Measurements from ENCODE around the gene PLEKHM3.

The PLEKHM3 gene

DNA sequence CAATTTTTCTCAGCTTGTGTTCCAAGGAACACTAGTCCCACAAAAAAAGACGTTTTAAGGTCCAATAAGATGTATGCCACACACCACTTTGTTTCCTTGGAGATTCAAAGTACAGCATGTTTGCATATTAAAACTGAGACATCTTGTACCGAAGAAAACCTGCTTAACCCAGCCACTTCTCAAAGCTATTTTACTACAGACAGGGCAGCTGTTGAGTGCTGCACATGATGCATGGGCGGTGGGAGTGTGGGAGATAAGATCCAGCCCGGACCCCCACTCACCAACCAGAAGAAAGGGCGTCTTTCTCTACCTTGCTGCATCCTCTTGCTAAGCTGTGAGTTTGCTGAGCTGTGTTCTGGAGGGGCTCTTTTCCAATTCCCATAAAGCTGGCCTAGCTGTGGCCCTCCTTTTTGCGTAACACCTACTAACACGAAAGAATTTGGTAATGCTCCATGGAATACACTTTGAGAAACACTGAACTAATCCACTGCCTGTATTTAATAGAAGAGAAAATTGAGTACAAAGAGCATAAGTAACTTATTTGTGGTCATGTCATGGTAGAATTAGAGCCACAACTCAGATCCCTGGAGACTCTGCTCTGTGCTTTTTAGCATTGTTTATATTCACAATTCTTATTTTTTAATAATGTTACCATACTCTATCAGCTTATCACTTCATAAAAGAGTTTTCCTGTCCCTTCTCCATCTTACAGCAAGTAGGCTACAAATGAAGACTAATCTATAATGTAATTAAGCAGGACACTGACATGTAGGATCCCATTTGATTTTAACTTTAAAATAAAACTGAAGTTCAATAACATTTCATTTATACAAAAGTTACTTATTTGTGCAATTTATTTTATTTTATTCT, 90.0 kb downstream of the PLEKHM3 start:
- ATAC-seq = no peak
- H3K4me1 Mint-ChIP-seq = peaks cover 7% of the 10 kb centered on the region
- peaks cover 12% of the 10 kb centered on the region for H3K36me3 Mint-ChIP-seq
- no peaks in the 10 kb centered on the region for H3K9me3 Mint-ChIP-seq
- H3K4me3 Mint-ChIP-seq = no peak overlapping the region
- DNase-seq (ENCODE audit: low spot score in 2 of 2) = no peak
- H3K27ac Mint-ChIP-seq = no peak overlapping the region

- H3K36me3 Mint-ChIP-seq = peaks cover 13% of the 10 kb centered on the region
- H3K9me3 Mint-ChIP-seq = no peaks in the 10 kb centered on the region
- no peak overlapping the region for H3K27ac Mint-ChIP-seq
- H3K4me1 Mint-ChIP-seq = peaks cover 7% of the 10 kb centered on the region
- H3K4me3 Mint-ChIP-seq = no peak overlapping the region
- ATAC-seq (no peak), DNase-seq (ENCODE audit: low spot score in 2 of 2) (no peak)
Measured at GRCh38 chr2:207934720-207935119, 90.6 kb downstream of the PLEKHM3 start.

DNA sequence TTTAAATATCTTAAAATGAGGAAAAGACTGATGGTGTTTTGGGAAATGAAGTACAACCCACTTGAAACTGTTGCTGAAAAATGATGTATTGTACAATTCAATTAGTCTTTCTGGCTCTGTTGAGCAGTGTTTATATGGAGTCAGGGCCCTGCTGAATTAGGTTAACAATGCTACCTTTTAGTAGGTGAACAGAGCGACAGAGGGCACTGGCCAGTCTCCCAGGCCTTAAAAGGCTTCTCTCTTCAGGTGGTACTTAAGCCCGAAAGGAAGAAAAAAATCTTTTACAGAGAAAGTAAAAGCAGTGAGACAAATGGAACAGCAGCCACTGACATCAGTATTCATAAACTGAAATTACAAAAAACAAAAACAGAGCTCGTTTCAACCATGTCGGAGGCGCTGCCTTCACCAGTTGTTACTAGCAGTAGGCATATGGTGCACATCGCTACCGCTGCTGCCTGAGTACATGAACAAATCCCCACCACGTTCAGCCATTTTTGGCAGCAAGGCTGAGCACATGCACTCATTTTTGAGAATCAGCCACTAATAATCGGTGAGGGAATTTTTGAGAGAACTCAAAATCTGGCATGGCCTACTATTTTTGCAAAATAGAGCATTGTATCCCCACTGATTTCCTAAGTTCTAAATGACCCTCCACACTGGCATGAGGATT, 91.8 kb downstream of the PLEKHM3 start:
- no peak for ATAC-seq
- no peak for DNase-seq (ENCODE audit: low spot score in 2 of 2)
- H3K9me3 Mint-ChIP-seq = no peaks in the 10 kb centered on the region
- H3K36me3 Mint-ChIP-seq = peaks cover 13% of the 10 kb centered on the region
- no peak overlapping the region for H3K4me3 Mint-ChIP-seq
- H3K4me1 Mint-ChIP-seq = no peaks in the 10 kb centered on the region
- no peak overlapping the region for H3K27ac Mint-ChIP-seq

DNA sequence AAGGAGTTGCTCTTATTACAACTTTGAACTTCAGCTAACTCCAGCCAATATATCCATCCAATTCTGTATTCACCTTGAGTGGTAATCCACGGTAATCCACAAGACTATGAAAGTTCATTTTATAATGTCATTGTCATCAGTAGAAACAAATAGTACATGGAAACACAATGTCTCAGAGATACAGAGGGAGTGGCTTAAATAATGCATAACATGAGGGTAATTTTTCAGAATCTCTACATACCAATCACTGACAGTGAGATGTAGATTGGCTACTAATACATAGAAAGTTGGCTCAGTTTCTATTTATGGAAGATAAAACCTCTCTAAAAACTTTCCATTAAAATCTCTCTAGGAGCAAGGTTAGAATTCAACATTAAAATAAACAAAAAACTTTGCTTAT, 93.2 kb downstream of the PLEKHM3 start:
- H3K27ac Mint-ChIP-seq = no peak overlapping the region
- H3K4me1 Mint-ChIP-seq = no peaks in the 10 kb centered on the region
- no peak overlapping the region for H3K4me3 Mint-ChIP-seq
- ATAC-seq (no peak), DNase-seq (ENCODE audit: low spot score in 2 of 2) (no peak)
- no peaks in the 10 kb centered on the region for H3K9me3 Mint-ChIP-seq
- peaks cover 13% of the 10 kb centered on the region for H3K36me3 Mint-ChIP-seq

DNA sequence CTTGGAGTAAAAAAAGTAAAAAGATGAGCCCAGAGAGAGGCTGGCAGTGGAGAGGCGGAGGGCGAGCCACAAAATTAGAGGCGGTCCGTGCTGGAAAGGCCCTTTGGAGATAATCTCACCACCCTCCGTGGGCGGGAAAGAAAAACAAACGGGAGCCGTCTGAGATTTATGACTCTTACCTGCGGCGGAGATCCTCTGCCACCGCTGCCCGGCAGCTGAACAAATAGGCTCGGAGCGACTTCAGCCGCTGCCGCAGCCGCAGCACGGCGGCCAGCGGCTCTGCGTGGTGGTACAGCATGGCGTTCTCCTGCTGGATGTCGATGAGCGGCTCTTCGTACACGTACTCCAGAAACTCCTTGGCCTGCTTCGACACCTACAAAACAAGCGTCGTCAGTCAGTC, 94.6 kb downstream of the PLEKHM3 start:
- no peaks in the 10 kb centered on the region for H3K9me3 Mint-ChIP-seq
- H3K4me1 Mint-ChIP-seq = no peaks in the 10 kb centered on the region
- no peak for DNase-seq (ENCODE audit: low spot score in 2 of 2)
- no peak for ATAC-seq
- peaks cover 13% of the 10 kb centered on the region for H3K36me3 Mint-ChIP-seq
- H3K4me3 Mint-ChIP-seq = no peak overlapping the region
- H3K27ac Mint-ChIP-seq = no peak overlapping the region

GRCh38 chr2:207929923-207930322, 95.4 kb downstream of the PLEKHM3 start:
- H3K4me3 Mint-ChIP-seq = no peak overlapping the region
- no peak for DNase-seq (ENCODE audit: low spot score in 2 of 2)
- H3K4me1 Mint-ChIP-seq = peaks cover under 1% of the 10 kb centered on the region
- no peaks in the 10 kb centered on the region for H3K9me3 Mint-ChIP-seq
- ATAC-seq = no peak
- no peak overlapping the region for H3K27ac Mint-ChIP-seq
- peaks cover 13% of the 10 kb centered on the region for H3K36me3 Mint-ChIP-seq

DNA sequence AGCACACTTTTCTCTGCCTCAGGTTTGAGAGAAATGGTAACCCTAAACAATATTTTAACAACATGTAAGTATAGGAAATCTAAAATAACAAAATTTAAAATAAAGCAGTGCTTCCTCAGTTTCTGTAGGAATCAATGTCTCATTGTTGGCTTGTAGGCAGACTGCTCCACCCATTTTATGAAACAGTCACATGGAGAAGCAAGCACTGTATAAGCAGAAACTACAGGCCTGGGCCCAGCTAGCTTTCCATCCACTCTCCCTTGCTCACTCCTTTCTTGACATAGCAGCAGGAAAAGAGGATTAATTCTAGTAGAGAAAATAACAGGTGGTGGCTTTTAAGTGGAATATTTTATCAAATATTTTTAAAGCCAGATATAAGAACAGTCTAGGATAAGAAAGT, 97.2 kb downstream of the PLEKHM3 start:
- H3K4me1 Mint-ChIP-seq = peaks cover 6% of the 10 kb centered on the region
- DNase-seq (ENCODE audit: low spot score in 2 of 2) = no peak
- no peak overlapping the region for H3K4me3 Mint-ChIP-seq
- no peak for ATAC-seq
- no peak overlapping the region for H3K27ac Mint-ChIP-seq
- H3K9me3 Mint-ChIP-seq = no peaks in the 10 kb centered on the region
- peaks cover 21% of the 10 kb centered on the region for H3K36me3 Mint-ChIP-seq

DNA sequence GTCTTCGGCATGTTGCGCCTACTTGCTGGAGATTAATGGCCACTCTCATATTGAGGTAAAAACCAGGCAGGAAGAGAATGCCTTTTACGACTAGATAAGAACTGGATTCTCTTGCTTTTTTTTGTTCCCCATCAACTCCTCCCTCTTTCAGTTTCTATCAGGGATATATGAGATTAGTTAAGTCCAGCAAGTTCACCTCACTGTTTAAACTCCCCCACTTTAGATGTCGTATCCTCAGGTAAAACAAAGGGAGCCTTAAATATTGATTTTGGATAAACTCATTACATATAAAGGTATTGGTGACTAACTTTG, 98.4 kb downstream of the PLEKHM3 start:
- no peak for DNase-seq (ENCODE audit: low spot score in 2 of 2)
- no peak overlapping the region for H3K27ac Mint-ChIP-seq
- no peak for ATAC-seq
- H3K36me3 Mint-ChIP-seq = peaks cover 21% of the 10 kb centered on the region
- no peak overlapping the region for H3K4me3 Mint-ChIP-seq
- no peaks in the 10 kb centered on the region for H3K9me3 Mint-ChIP-seq
- H3K4me1 Mint-ChIP-seq = peaks cover 6% of the 10 kb centered on the region

DNA sequence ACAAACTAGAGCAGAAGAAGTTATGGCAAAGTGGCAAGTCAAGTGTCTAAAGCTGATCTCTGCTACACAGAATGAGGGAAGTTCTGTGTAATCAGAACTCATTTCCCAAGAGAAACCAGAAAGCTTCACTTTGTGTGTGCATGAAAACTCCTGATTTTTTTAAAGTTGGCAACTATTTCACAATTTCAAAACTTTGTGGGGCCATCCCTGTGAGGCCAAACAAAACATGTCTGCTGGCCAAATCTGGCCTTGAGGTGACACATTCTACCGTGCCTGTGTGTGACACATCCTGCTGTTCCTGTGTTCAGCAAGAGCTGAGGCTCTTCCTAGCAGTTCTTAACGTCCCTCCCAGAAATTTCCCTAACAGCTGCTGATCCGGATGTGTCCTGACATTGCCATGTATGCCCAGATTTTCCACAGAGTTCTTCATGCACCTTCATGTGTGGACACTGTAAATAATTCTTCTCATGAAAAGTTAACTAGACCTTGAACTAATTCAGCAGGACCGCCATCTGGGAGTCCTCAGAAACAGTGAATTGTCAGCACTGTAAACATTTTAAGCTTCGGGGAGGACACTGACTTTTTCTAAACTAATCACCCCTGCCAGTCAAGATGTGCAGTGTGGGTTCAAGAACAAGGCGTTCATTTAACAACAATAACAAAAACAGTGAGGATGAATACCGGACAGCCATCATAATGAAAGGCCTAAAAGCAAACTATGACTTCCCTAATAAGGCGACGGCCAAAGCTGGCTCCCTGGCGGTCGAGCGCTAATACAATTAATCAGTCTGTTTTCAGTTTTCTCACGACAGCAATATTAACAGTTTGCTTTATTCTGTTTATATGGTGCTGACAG, 99.0 kb downstream of the PLEKHM3 start:
- no peak for DNase-seq (ENCODE audit: low spot score in 2 of 2)
- ATAC-seq = no peak
- Mint-ChIP-seq H3K27ac (no peak overlapping the region), H3K36me3 (peaks cover 19% of the 10 kb centered on the region), H3K4me3 (no peak overlapping the region), H3K9me3 (no peaks in the 10 kb centered on the region), H3K4me1 (peaks cover 6% of the 10 kb centered on the region)

- Mint-ChIP-seq H3K4me1 (peaks cover 6% of the 10 kb centered on the region), H3K36me3 (peaks cover 12% of the 10 kb centered on the region), H3K9me3 (no peaks in the 10 kb centered on the region), H3K27ac (no peak overlapping the region), H3K4me3 (no peak overlapping the region)
- ATAC-seq = no peak
- no peak for DNase-seq (ENCODE audit: low spot score in 2 of 2)
Measured at GRCh38 chr2:207925601-207926000, 99.7 kb downstream of the PLEKHM3 start.

DNA sequence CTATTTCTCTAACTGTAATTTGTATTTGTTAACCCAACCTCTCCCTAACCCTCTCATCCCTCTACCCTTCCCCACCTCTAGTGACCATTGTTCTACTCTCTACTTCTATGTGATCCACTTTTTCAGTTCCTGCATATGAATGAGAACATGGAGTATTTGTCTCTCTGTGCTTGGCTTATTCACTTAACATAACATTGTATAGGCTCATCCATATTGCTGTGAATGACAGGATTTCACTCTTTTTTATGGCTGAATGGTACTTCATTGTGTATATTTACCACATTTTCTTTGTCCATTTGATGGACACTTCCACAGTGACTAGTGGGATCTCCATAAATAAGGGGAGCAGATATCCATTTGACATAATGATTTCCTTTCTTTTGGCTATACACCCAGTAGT, 103.7 kb downstream of the PLEKHM3 start:
- H3K36me3 Mint-ChIP-seq = peaks cover 8% of the 10 kb centered on the region
- no peak overlapping the region for H3K27ac Mint-ChIP-seq
- DNase-seq (ENCODE audit: low spot score in 2 of 2) = no peak
- no peaks in the 10 kb centered on the region for H3K9me3 Mint-ChIP-seq
- ATAC-seq = no peak
- H3K4me1 Mint-ChIP-seq = peaks cover 6% of the 10 kb centered on the region
- H3K4me3 Mint-ChIP-seq = no peak overlapping the region

GRCh38 chr2:207920721-207921120, 104.6 kb downstream of the PLEKHM3 start:
- H3K9me3 Mint-ChIP-seq = no peaks in the 10 kb centered on the region
- peaks cover 8% of the 10 kb centered on the region for H3K36me3 Mint-ChIP-seq
- ATAC-seq = no peak
- no peak overlapping the region for H3K4me3 Mint-ChIP-seq
- H3K27ac Mint-ChIP-seq = no peak overlapping the region
- DNase-seq (ENCODE audit: low spot score in 2 of 2) = no peak
- H3K4me1 Mint-ChIP-seq = peaks cover 6% of the 10 kb centered on the region

- no peak overlapping the region for H3K4me3 Mint-ChIP-seq
- DNase-seq (ENCODE audit: low spot score in 2 of 2) = no peak
- no peak overlapping the region for H3K27ac Mint-ChIP-seq
- H3K4me1 Mint-ChIP-seq = peaks cover 6% of the 10 kb centered on the region
- H3K36me3 Mint-ChIP-seq = peaks cover 8% of the 10 kb centered on the region
- H3K9me3 Mint-ChIP-seq = no peaks in the 10 kb centered on the region
- ATAC-seq = no peak
Measured at GRCh38 chr2:207920321-207920720, 105.0 kb downstream of the PLEKHM3 start.

DNA sequence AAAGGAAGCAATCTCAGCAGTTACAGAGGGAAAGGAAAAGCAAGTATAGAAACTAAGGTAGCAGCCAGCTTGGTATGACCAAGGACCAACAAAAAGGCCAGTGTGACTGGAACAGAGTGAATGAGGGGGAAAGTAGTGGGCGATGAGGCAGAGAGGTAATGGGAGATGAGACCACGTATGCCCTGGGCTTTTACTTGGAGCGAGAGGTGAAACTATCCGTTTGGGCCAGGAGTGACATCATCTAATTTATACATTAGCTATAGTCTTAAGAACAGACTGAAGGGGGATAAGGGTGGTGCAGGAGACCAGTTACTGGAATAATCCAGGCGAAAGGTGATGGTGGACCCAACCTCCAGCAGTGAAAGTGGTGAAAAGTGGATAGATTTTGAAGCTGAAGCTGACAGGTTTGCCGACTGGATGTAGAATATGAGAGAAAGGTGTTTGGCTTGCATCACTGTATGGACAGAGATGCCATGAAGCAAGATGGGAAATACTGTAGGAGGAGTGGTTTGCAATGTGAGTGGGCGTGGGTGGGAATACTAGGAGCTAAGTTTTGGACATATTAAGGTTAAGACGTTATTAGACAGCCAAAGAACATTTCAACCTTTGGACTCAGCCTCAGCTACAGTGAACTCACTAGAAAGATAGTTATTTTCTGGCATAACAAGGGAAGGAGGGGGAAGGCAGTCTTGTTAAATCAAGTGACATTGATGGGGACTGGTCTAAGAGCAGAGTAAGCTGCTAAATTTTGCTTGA, 106.0 kb downstream of the PLEKHM3 start:
- no peak overlapping the region for H3K4me3 Mint-ChIP-seq
- H3K27ac Mint-ChIP-seq = no peak overlapping the region
- ATAC-seq (no peak), DNase-seq (ENCODE audit: low spot score in 2 of 2) (no peak)
- H3K36me3 Mint-ChIP-seq = peaks cover 5% of the 10 kb centered on the region
- H3K9me3 Mint-ChIP-seq = no peaks in the 10 kb centered on the region
- no peaks in the 10 kb centered on the region for H3K4me1 Mint-ChIP-seq

DNA sequence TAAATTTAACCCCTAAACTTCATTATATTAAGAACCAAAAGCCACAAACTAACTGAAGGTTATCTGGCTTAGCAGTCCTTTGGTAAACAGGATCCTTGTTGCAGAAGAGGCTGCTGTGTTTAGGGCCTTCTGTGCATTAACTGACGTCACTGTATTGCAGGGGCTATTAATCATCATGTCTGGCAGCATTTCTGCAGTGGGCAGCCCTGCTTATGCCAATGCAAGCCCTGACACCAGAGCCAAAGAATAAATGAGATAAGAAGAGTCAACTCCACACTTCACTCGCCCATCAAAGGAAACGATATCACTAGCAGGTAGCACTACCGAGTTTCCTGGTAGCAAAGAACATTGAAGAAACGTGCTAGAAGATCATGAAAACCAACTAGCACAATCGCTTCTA, 110.6 kb downstream of the PLEKHM3 start:
- no peaks in the 10 kb centered on the region for H3K36me3 Mint-ChIP-seq
- H3K4me3 Mint-ChIP-seq = no peak overlapping the region
- H3K27ac Mint-ChIP-seq = no peak overlapping the region
- no peak for DNase-seq (ENCODE audit: low spot score in 2 of 2)
- H3K4me1 Mint-ChIP-seq = peaks cover 6% of the 10 kb centered on the region
- no peak for ATAC-seq
- no peaks in the 10 kb centered on the region for H3K9me3 Mint-ChIP-seq
